Fibroblast of the conjunctiva (primary cell): Measurements from ENCODE around the gene ACSL3.
"Not testable (repeated sequence)": the region's sequence is repeated elsewhere in the genome, so short reads cannot be mapped to it uniquely, and the experiment has no call there.

Experiments used
- DNase-seq: peaks from one replicate; pipeline ENCODE4 v3.0.0-alpha.2; 2010; ENCODE audit warnings: low read depth

Gene ACSL3

DNA sequence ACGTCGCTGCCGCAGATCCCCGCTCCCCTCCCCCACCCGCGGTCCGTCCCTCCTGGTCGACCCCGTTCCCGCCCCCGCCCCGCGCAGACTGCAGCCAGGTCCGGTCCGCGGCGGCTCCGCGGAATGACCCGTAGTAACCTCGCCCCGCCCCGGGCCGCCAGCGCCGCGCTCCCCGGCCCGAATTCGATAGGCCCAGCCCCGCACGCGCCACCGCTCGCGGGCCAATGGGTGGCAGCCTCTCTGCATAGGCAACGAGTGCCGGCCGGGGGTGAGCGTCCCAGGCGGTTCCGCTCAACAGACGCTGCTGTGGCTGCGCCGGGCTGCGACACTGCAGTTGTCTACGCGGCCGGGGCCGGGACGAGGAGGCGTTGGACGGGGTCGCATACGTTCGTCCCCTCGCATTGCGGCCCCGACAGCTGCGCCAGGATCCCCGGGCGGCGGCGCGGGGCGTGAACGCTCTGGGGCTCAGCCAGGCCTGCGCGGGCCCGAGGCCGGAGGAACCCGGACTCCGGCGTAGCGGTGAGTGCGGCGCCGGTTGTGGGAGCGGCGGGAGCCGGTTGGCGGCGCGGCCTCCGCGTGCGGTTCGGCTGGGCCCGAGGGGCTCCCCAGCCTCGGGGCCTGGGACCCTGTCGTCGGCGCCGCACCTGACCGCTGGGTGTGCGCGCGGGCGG is at the start of gene ACSL3:
TSS of gene ACSL3 (plus strand) at position 297 of the 671 bp plus-strand sequence. CDS start 47,737 bp downstream, outside the sequence.
- peak; percentile 84 for DNase-seq

DNA sequence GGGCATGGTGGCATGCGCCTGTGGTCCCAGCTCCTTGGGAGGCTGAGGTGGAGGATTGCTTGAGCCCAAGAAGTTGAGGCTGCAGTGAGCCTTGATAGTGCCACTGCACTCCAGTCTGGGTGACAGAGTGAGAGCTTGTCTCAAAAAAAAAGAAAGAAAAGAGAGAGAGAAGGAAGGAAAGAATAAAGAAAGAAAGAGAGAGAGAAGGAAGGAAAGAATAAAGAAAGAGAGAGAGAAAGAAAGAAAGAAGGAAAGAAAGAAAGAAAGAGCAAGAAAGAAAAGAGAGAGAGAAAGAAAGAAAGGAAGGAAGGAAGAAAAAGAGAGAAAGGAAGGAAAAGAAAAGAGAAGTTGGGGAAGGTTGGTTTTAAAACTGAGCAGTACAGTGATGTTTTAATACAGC is 49.0 kb upstream of the ACSL3 start:
- DNase-seq, result no peak

GRCh38 chr2:222813177-222813843 is 47.5 kb upstream of the ACSL3 start:
- no peak for DNase-seq

GRCh38 chr2:222819722-222820333 is 41.0 kb upstream of the ACSL3 start:
- peak; percentile 16 for DNase-seq

- no peak for DNase-seq
Observed at GRCh38 chr2:222823183-222823930, 37.5 kb upstream of the ACSL3 start.

- no peak for DNase-seq
Observed at GRCh38 chr2:222825031-222825430, 35.8 kb upstream of the ACSL3 start.

DNA sequence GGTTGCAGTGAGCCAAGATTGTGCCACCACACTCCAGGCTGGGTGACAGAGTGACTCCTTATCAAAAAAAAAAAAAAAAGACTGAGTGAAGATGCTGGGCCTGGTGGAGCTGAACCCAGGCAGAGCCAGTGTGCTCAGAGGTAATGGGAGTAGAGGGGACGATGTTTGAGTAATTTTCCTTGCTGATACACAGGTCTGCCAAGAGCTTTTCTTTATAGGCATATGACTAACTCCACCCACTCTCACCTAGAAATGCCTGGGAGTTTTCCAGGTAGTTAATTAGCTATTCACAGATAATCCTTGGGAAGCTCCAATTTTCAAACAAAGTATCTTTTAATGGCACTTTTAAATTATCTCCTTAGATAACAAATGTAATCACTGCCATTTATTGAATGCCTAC is 33.4 kb upstream of the ACSL3 start:
- no peak for DNase-seq

GRCh38 chr2:222828572-222828971 is 32.3 kb upstream of the ACSL3 start:
- no peak for DNase-seq

DNA sequence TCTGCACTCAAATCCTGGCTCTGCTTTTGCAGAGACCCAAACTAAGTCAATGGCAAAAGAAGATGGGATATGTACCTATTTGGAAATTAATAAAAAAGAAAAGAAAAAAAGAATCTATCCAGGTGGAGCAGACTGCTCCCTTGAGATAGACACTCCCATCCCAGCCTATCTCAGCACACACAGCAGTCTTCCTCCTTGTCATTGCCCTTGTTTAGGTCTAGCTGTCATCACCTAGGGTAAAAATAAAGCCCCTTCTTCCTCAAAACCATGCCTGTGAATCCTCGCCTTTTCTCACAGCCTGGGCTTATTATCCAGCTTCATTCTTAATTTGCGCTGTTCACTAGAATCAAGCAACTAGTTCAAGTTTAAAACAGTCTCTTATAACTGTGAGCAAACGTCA is 30.7 kb upstream of the ACSL3 start:
- no peak for DNase-seq

DNA sequence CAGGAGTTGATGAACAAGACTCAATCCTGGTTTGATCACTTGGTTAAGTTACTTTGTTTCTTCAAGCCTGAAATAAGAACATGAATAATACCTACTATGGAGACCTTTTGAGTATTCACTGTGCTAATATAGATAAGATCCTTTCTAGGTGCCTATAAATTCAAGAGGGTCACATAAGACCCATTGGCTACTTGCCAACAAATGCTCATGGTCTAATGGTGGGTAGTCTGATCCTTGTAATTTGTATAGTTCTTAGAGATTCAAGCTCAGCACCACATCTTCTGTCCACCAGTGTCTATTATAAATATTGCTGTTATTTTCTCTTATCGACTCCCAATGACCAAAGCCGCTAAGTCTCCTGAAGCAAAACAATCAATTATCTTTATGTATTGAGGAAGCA is 27.4 kb upstream of the ACSL3 start:
- no peak for DNase-seq

DNA sequence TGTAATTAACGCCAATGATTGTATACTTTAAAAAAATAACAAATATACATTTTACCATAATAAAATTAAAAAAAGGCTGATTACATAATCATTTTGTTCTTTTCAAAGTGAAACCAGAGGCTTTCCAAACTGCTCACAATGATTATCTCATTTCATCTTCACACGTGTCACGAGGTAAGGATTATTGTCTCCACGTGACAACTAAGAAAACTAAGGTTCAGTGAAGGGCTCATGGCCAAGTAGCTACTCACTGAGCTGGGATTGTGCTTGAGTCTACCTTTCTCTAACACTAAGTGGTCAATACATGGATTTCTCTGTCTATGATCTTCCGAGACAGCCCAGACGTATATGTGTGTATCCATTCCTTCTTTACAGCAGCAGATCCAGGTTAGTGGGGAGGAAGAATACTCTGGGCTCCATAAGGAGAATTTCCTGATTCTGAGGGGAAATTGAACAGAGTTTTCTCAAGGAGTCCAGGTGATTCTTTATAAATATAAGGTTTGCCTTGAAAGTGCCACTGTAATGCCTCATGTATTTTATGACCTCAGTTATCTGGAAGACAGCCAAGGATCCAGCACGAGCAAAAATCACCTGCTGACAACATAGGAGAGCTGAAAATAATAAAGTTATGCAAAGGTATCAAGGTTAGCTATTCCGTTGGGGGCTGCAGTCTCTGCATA is 25.6 kb upstream of the ACSL3 start:
- DNase-seq, result no peak

GRCh38 chr2:222835823-222836151 is 25.0 kb upstream of the ACSL3 start:
- no peak for DNase-seq

- no peak for DNase-seq
Observed at GRCh38 chr2:222837643-222838056, 23.2 kb upstream of the ACSL3 start.

GRCh38 chr2:222840060-222840802 is 20.6 kb upstream of the ACSL3 start:
- no peak for DNase-seq

DNA sequence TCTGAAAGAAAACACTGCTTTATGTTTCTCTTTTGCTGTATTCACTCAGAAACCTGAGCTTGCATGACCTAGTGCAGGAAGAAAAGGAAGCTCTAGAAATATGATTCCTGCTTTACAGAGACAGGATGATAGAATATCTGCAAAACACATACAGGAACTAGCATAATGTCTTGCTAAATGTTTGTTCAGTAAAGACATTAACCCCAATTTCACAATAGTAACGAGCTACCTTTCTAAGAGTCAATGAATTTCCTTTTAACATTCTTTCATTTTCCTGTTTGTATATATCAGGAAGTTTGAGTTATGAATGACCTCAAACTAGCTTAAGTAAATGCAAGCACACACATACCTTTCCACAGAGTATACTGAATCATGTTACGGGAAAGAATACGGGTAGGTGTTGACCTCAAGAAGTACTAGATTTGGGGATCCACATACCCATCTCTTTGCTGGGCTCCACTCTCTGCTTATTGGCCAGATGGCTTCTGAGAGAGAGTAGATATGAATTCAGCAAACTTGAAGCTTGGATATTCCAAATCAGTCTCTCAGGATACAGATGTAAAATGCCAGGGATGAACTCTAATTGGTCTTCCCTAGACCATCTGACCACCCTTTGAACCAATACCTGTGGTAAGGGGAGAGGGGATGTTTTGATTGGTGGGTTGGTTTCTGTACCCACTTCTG is 18.2 kb upstream of the ACSL3 start:
- DNase-seq, result no peak

DNA sequence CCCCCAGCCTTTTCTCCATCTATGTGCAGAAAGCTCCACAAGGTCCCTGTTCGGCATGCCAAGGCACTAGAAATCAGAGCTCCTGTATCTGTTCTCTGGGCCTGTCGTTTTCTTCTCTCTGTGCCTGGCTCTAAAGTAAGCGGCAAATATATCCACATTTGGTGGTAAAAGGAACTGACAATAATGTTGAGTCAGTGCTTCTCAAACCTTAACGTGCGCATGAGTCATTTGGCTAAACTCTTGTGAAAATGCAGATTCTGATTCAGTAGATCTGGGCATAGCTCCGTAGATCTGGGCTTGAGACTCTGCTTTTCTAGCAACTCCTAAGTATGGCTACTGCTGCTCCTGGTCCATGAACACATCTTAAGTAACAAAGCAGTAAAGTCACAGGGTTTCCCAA is 16.5 kb upstream of the ACSL3 start:
- DNase-seq, result peak; percentile 74

DNA sequence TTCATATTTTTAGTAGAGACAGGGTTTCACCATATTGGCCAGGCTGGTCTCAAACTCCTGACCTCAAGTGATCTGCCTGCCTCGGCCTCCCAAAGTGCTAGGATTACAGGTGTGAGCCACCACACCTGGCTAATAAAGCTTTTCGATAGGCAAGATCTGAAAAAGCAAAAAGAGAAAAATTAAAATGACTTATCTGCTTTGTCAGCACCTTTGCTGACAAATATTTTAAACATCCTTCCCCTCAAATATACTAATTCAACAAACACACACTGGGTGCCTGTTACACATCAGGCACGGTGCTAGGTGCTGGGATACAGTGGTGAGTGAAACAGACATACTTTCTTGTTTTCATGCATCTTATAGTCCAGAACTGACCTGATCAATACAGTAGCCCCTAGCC is 15.5 kb upstream of the ACSL3 start:
- not testable (repeated sequence) for DNase-seq

DNA sequence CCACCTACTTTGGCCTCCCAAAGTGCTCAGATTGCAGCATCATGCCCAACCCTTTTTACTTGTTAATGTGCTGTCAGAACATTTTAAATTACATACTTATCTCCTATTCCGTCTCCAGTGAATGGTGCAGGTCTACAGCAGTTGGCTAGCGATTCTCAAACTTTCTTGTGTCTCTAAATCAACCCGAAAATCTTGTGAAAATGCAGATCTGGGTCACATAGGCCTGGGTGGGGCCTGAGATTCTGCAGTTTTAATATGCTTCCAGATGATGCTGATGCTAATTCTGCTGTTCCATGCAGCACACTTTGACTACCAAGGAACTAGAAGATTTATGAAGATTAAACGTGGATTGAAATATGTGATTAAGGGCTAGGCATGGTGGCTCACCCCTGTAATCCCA is 14.8 kb upstream of the ACSL3 start:
- DNase-seq, result no peak

DNA sequence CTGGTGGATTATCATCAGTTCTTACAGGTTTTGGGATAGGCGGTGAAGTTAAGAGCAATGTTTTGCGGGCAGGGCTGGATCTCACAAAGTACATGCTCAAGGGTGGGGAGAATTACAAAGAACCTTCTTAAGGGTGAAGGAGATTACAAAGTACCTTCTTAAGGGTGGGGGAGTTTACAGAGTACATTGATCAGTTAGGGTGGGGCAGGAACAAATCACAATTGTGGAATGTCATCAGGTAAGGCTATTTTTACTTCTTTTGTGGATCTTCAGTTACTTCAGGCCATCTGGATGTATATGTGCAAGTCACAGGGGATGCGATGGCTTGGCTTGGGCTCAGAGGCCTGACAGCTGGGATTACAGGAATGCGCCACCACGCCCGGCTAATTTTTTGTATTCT is 12.8 kb upstream of the ACSL3 start:
- DNase-seq, result not testable (repeated sequence)

DNA sequence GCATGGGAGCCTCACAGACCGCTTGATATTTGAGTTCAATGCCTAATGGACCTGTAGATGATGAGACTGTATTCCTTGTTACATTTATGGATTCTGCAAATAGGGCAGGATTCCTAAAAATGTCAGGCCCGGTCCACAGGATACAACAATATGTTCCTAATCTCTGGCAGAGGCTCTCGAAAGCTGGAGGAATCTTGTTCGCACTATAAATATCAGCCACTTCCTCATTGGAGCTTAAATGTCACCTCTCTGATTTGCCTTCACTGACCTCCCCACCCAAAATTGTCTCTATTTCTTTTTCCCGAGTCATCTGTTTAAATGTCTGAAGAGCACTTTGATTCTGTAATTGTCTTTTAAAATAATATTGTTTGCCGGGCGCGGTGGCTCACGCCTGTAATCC is 12.0 kb upstream of the ACSL3 start:
- DNase-seq, result no peak
